Heart left ventricle (tissue), 16 donors: ENCODE results near the gene PLEKHO1. TPM values are rescaled to one million over a fixed set of nuclear protein-coding genes. Genes with fewer than 3 reads are reported as not detected.

ENCODE experiments used
- ATAC-seq, 4 donors: fragments of 200-7000 bp; cut with Tn5 transposase; one replicate each; pipeline ENCODE4 v1.9.1; 2020 to 2022; ENCODE audit warnings: moderate library complexity in 4 of 4, mild to moderate bottlenecking in 3 of 4, moderate number of reproducible peaks in 1 of 4
- DNase-seq, 5 donors: peaks; one replicate each; pipeline ENCODE4 v3.0.0-alpha.2; 2020
- H3K27ac ChIP-seq, 12 donors: fragments of 200-600 bp; sonication (generic) in 4 of 12; one replicate each; pipeline versions ENCODE4 v1.5.0 to v1.8.0; 2016 to 2022; ENCODE audit warnings: mild to moderate bottlenecking in 2 of 12
- H3K27me3 ChIP-seq, 9 donors: fragments of 200-600 bp; sonication (generic) in 2 of 9; one replicate each; pipeline versions ENCODE4 v1.5.1 to v1.8.0; 2016 to 2022; ENCODE audit warnings: mild to moderate bottlenecking in 3 of 9
- H3K36me3 ChIP-seq, 9 donors: fragments of 200-600 bp; sonication (generic) in 2 of 9; one replicate each; pipeline versions ENCODE4 v1.5.0 to v1.8.0; 2018 to 2022; ENCODE audit warnings: mild to moderate bottlenecking in 2 of 9
- H3K4me1 ChIP-seq, 12 donors: fragments of 200-600 bp; sonication (generic) in 4 of 12; one replicate each; pipeline versions ENCODE4 v1.5.0 to v1.8.0; 2016 to 2022; ENCODE audit warnings: mild to moderate bottlenecking in 3 of 12
- H3K4me3 ChIP-seq, 12 donors: fragments of 200-600 bp; sonication (generic) in 4 of 12; one replicate each; pipeline versions ENCODE4 v1.5.0 to v1.8.0; 2017 to 2022; ENCODE audit warnings: mild to moderate bottlenecking in 9 of 12, moderate library complexity in 4 of 12
- H3K9me3 ChIP-seq, 12 donors: fragments of 200-600 bp; sonication (generic) in 4 of 12; one replicate each; pipeline versions ENCODE4 v1.5.0 to v1.8.0; 2016 to 2022; ENCODE audit warnings: mild to moderate bottlenecking in 1 of 12
- CTCF ChIP-seq, 12 donors: fragments of 200-600 bp; sonication (generic) in 4 of 12; IDR thresholded peaks; one replicate each; pipeline versions ENCODE4 v1.5.0 to v1.8.0; 2018 to 2022; ENCODE audit warnings: antibody characterized with exemption in 12 of 12, mild to moderate bottlenecking in 5 of 12
- POLR2A ChIP-seq, 2 donors: fragments of 450-650 bp; IDR thresholded peaks; one replicate each; pipeline ENCODE4 v1.6.1; 2017; ENCODE audit warnings: antibody characterized with exemption in 2 of 2, mild to moderate bottlenecking in 2 of 2, moderate library complexity in 2 of 2
- WGBS, 4 donors: extraction: QIAGEN DNeasy Blood & Tissue Kit in 2 of 4; methylation state at CpG; one replicate each; pipeline versions ENCODE4 v1.1.5 to v1.1.7; 2013 to 2018; 5-methylcytosine and 5-hydroxymethylcytosine counted together
- intact Hi-C, 10 donors: fragments of 100-400 bp; cut with DNase I; formaldehyde crosslinking; loops; one replicate each; pipeline versions ENCODE4 v1.11.1 to v1.14.2; 2022
- polyA plus RNA-seq, 2 donors: library from polyadenylated mRNA; stranded (reverse); fragments of 200-250 nt; gene quantifications; one replicate each; pipeline ENCODE4 v1.2.3, GENCODE V29; 2013
- total RNA-seq, 9 donors: library from RNA; depleted of rRNA in 2 of 9; stranded (reverse); fragments of >200 nt in 2 of 9; fragmentation: NEBNext Ultra II Directional in 3 of 9; extraction: Animal tissue kit (Norgen Biotek cat#: 25700) in 3 of 9; gene quantifications; one replicate each; pipeline versions ENCODE4 v1.1.0 to v1.2.4, GENCODE V29; 2016 to 2023
- donor health status: ischemic (EF 13 %, LVEDD 7.1; RV severe dilation, severe dysfunction).
- donor health status: healthy with polysubstance abuse.
- donor health status: DM: no; HTN: yes; CAD: no.
- donor health status: DM: no; HTN: no; CAD: no.
- donor health status: ischemic (EF 25% LVEDD 6.9; RV normal size, moderate dysfunction).
- donor health status: ischemic (EF 25% LVEDD 5.7; RV mildly dilated, moderate dysfunction).
- donor health status: healthy.
- donor health status: DM: yes; HTN: yes; CAD: no.
- donor health status: ischemic (EF 35%, LVEDD 5.7; RV mildly dilated, moderate dysfunction).
- donor health status: nonischemic (EF 11% LVEDD 7.7; RV severe dilation, severe dysfunction).
- donor health status: DM: yes; HTN: yes; CAD: no.
- donor health status: PGD.
- donor health status: ischemic (EF 29% LVEDD 5.4; RV normal size, mild dysfunction).
- donor health status: nonischemic (EF 23%, LVEDD 6.1; RV moderate dilation, normal function).

The PLEKHO1 gene
- total and polyA plus RNA-seq, 11 donors, result 46.8 to 200 (median 67.8) TPM

- no peaks in the 10 kb centered on the region for H3K27me3 ChIP-seq
- H3K27ac ChIP-seq, result no peak overlapping the region
- 74 to 86% (median 79%) methylated on average over 7 of the region's 7 CpGs for WGBS, 4 donors
- ATAC-seq (no peak), DNase-seq (no peak)
- TF ChIP-seq POLR2A (IDR thresholded peaks at IDR 0.05), result no peak
- no peak for TF ChIP-seq CTCF (IDR thresholded peaks at IDR 0.05)
- H3K4me3 ChIP-seq, result no peak overlapping the region
- no peaks in the 10 kb centered on the region for H3K36me3 ChIP-seq
- H3K9me3 ChIP-seq, result no peaks in the 10 kb centered on the region
- intact Hi-C loops, result no loop called here
- H3K4me1 ChIP-seq, result peaks cover 0 to 26% (median 0%) of the 10 kb centered on the region in 12 donors
Measured at GRCh38 chr1:150173141-150173585, 23.4 kb downstream of the PLEKHO1 start.

- H3K4me3 ChIP-seq, result no peak overlapping the region
- H3K4me1 ChIP-seq, result peaks cover 0 to 40% (median 0%) of the 10 kb centered on the region in 12 donors
- intact Hi-C loops, result no loop called here
- no peaks in the 10 kb centered on the region for H3K27me3 ChIP-seq
- TF ChIP-seq POLR2A (IDR thresholded peaks at IDR 0.05) (no peak), CTCF (IDR thresholded peaks at IDR 0.05) (no peak)
- H3K36me3 ChIP-seq, result no peaks in the 10 kb centered on the region
- no peaks in the 10 kb centered on the region for H3K9me3 ChIP-seq
- DNase-seq, result no peak
- 86 to 95% (median 94%) methylated on average over 3 of the region's 3 CpGs for WGBS, 4 donors
- H3K27ac ChIP-seq, result peak overlapping the region in 1 of 12 donors; percentile 64
- peak in 1 of 4 donors; percentile 57 for ATAC-seq
Measured at GRCh38 chr1:150176593-150176992, 26.9 kb downstream of the PLEKHO1 start.

- no peaks in the 10 kb centered on the region for H3K9me3 ChIP-seq
- no peak overlapping the region for H3K4me3 ChIP-seq
- ATAC-seq (peak in 1 of 4 donors; percentile 55), DNase-seq (no peak)
- peaks cover 0 to 45% (median 0%) of the 10 kb centered on the region in 12 donors for H3K4me1 ChIP-seq
- no peak for TF ChIP-seq POLR2A (IDR thresholded peaks at IDR 0.05)
- TF ChIP-seq CTCF (IDR thresholded peaks at IDR 0.05), result no peak
- no peaks in the 10 kb centered on the region for H3K27me3 ChIP-seq
- peak overlapping the region in 1 of 12 donors; percentile 27 for H3K27ac ChIP-seq
- no peaks in the 10 kb centered on the region for H3K36me3 ChIP-seq
- intact Hi-C loops, result no loop called here
Measured at GRCh38 chr1:150178548-150178947, 28.8 kb downstream of the PLEKHO1 start.

- no peaks in the 10 kb centered on the region for H3K9me3 ChIP-seq
- peaks cover 0 to 53% (median 0%) of the 10 kb centered on the region in 12 donors for H3K4me1 ChIP-seq
- 90 to 93% (median 92%) methylated on average over 7 of the region's 7 CpGs for WGBS, 4 donors
- H3K27me3 ChIP-seq, result no peaks in the 10 kb centered on the region
- no peak overlapping the region for H3K27ac ChIP-seq
- H3K36me3 ChIP-seq, result no peaks in the 10 kb centered on the region
- DNase-seq, result no peak
- intact Hi-C loops, result no loop called here
- TF ChIP-seq POLR2A (IDR thresholded peaks at IDR 0.05) (no peak), CTCF (IDR thresholded peaks at IDR 0.05) (no peak)
- H3K4me3 ChIP-seq, result no peak overlapping the region
- ATAC-seq, result no peak
Measured at GRCh38 chr1:150179867-150180266, 30.2 kb downstream of the PLEKHO1 start.
